ENCODE measurements around the gene ATP8A2.
"Not testable (repeated sequence)": the region's sequence is repeated elsewhere in the genome, so short reads cannot be mapped to it uniquely, and the experiment has no call there.

ATP8A2 gene

DNA sequence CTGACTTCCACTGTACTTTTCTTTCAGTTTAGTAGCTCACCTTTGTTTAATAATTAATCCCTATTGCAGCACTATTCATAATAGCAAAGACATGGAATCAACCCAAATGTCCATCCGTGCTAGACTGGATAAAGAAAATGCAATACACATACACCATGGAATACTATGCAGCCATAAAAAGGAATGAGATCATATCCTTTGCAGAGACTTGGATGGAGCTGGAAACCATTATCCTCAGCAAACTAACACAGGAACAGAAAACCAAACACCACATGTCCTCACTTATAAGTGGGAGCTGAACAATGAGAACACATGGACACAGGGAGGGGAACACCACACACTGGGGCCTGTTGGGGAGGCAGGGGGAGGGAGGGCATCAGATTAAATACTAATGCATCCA, 402.3 kb downstream of the ATP8A2 start:
- DNase-seq, result not testable (repeated sequence)

GRCh38 chr13:25775275-25775674, 403.5 kb downstream of the ATP8A2 start:
- DNase-seq, result no peak

DNA sequence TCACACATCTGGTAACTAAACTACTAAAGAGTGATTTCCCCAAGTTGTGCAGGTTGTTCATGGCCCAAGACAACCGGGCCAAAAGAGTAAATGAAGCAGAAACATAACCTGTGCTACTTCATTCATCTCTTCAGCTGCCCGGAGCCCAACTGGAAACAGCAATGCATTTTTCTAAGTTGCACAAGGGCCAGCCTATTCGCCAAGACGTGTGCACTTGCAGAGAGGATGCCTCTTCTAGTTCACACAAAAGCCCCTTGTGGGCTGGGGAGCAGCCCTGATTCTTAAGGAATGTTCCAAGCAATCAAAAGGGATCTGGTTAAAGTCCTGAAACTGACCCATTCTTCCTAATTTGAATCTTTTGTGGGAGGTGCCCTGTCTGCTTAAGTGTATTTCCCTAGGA, 404.2 kb downstream of the ATP8A2 start:
- no peak for DNase-seq

DNA sequence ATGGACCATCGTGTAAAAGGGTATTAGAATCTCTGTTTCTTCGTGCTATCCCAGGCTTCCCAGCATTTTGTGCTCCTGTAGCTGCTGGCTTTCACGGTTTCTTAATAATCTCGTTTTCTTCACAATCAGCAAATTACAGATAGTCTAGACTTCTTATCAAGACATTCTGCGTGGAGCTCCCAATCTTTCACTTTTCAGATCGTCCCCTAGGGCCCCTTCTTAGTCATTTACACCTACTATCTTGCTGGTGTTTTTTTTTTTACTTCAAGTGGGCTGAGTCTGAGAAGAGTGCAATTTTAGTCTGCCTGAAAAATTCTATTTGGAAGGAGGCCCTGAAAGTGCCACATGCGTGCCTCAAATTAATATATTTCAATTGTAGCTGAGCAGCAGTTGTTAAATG, 404.9 kb downstream of the ATP8A2 start:
- no peak for DNase-seq

- no peak for DNase-seq
Observed at GRCh38 chr13:25777509-25777908, 405.7 kb downstream of the ATP8A2 start.

DNA sequence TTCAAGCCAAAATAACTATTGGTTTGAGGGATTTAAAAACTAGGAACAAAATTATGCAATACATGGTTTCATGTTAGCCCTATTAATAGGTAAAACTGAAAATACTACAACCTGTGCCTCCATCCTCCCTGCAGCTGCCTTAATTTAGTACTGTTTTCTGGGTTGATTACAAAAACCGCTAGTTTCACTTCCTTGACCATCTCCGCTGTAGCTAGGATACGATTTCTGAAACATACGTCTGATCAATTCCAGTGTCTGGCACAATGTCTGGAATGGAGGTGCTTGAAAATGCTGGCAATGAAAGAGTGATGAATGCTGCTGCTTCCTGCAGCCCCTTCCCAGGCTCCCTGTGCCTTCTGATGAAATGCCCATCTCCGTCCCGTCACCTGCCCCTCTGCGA, 406.6 kb downstream of the ATP8A2 start:
- DNase-seq, result no peak

- no peak for DNase-seq
Observed at GRCh38 chr13:25778808-25779305, 407.1 kb downstream of the ATP8A2 start.

GRCh38 chr13:25783076-25783475, 411.3 kb downstream of the ATP8A2 start:
- no peak for DNase-seq

DNA sequence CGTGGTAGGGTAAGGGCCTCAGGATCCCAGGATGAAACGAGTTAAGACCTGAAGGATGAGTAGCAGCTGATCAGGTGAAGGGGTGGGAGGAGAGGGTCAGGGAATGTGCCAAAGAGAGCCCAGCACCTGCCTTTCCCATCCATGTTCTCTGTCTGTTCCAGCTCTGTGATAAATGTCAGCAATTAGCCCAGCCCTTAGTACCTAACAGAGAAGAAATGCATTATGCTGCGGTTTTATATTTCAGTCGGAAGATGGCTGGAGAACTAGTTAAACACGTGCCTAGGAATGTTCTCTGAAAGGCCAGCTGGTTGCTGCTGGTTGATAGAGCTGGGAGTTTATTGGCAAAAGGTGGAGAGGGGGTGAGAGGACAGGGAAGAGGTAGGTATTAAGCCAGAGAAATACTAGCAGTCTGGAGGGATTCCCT, 411.8 kb downstream of the ATP8A2 start:
- DNase-seq, result no peak

- no peak for DNase-seq
Observed at GRCh38 chr13:25784119-25784518, 412.3 kb downstream of the ATP8A2 start.

DNA sequence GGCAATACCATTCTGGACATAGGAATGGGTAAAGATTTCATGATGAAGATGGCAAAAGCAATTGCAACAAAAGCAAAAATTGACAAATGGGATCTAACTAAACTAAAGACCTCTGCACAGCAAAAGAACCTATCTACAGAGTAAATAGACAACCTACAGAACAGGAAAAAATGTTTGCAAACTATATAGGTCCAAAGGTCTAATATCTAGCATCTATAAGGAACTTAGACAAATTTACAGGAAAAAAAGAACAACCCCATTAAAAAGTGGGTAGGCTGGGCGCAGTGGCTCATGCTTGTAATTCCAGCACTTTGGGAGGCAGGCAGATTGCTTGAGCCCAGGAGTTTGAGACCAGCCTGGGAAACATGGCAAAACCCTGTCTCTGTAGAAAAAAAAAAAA, 418.4 kb downstream of the ATP8A2 start:
- DNase-seq, result not testable (repeated sequence)

GRCh38 chr13:25795277-25795676, 423.5 kb downstream of the ATP8A2 start:
- no peak for DNase-seq

DNA sequence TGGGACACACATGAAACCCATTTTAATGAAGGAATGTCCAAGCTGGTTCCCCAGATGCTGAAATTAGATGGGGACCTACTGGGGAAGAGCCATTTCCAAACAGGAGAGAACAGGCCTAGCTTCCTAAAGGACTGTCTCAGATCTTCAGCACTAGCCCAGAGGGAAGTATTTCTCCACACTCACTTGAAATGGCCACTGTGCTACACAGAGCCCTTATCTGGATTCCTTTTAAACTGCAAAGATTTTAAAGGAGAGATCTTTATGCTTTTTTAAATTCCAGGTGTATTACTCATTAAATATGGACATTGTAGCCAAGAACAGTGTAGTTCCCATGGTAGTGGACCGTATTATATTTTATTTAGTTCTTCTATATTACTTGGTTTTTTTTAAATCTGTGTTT, 424.7 kb downstream of the ATP8A2 start:
- no peak for DNase-seq

DNA sequence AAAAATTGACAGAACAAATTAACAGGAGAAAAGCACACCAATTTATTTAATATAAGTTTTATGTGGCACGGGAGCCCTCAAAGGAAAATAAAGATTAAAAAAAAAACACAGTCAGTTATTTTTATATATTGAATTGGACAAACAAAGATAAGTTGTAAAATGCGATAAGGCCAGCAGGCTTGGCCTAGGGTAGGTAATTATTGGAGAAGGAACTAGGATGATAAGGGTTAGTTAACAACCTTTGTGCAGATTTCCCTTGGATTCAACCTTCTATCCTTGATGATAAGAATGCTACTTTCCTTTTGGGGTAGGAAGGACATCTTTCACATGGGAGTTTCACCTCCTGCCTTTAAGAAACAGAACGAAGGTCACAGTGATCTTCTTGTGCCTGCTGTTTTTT, 427.2 kb downstream of the ATP8A2 start:
- DNase-seq, result no peak

GRCh38 chr13:25800523-25800922, 428.7 kb downstream of the ATP8A2 start:
- DNase-seq, result no peak

DNA sequence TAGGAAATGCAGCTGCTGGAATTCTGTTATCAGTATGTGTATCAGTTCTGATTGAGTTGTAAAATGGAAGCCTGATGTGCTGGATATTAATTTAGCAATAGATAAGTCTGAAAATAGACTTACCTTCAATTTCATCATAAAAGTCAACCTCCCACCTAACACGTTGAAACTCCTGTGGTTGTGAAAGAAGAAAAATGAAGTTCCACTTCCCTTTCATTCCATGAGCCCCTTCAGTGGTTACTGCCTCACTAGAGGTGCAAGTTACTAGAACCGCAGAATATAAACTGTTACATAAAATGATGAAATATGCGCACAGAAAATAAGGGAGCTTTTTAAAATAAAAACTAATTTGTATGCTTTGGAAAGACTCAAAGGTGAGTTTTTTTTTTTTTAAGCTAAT, 430.8 kb downstream of the ATP8A2 start:
- DNase-seq, result peak in 1 of 2 experiments; percentile 1

DNA sequence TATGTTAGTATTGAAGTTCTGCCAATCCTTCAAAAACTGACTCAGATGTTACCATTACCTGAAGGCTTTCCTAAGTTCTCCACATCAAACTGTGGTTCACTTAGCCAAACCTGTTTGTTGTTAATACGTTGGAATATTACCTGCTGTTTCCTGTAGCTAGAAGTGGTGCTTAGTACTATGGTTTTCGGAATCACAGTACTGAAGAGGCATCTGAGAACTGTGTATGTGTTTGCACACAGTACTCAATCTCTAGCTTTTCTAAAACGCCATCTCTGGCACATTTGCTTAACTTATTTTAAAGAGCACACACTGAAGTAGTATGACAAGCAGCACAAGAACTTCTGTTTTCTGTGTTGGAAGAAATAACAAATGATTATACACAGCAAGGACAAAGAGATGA, 431.9 kb downstream of the ATP8A2 start:
- DNase-seq, result no peak

DNA sequence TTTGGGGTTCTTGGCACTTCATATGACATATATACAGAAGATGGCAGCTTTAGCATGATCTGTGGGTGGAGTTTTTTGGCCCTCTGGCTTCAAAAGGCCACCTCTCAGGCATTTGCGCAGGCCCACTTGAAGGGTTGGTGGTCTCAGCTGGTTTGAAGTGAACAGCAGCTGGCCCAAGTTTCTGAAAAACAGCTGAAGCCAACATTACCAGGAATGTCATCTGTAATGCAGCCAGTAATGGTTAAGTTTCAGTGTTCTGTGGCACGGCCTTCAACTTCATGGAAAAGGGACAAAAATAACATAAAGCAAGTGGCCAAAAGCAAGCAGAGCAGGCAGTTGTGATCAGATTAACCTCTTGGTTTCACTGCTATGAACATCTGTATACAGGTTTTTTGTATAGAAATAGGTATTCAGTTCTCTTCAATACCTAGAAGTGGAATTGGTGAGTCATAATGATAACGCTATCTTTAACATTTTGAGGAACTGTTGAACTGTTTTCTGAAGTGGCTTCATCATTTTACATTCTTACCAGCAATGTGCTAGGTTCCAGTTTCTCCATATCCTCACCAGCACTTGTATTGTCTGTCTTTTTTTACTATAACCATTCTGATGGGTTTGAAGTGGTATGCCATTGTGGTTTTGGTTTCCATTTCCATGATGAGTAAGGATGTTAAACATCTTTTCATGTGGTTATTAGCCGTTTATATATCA, 434.6 kb downstream of the ATP8A2 start:
- no peak for DNase-seq

DNA sequence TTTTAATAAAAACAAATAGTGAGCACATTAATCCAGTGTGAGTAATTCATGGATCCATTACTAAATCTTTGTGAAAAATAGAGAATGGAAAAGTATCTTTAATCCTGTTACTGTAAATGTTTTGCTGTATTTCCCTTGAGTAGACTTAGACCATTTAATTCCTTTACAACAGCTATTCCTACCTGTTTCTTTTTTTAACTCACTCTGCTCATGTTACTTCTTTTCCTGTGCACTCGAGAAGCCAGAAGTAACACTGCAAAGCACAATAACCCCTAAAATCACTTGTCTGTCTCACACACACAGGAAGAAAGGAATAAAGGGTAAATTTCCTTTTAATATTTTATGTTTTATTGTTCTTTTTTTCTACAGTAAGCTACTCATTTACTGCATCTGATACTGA, 435.8 kb downstream of the ATP8A2 start:
- no peak for DNase-seq

GRCh38 chr13:25811506-25811905, 439.7 kb downstream of the ATP8A2 start:
- no peak for DNase-seq

DNA sequence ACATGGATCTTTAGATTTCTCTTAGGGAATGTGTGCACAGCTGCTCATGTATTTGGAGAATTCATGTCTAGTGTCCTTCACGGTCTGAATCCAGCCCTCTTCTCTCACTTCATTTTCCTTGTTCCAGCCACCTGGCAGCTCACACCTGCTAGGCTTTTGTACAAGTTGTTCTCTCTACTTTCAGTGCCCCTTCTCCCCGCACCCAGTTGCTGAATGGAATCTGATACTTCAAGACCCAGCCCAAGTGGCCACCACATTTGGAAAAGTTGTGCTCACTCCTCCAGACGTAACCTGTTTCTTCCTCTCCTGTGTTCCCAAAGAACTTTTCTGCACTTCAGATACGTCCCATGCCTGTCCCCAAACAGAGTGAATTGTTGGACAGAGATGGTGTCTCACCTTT, 444.5 kb downstream of the ATP8A2 start:
- no peak for DNase-seq

DNA sequence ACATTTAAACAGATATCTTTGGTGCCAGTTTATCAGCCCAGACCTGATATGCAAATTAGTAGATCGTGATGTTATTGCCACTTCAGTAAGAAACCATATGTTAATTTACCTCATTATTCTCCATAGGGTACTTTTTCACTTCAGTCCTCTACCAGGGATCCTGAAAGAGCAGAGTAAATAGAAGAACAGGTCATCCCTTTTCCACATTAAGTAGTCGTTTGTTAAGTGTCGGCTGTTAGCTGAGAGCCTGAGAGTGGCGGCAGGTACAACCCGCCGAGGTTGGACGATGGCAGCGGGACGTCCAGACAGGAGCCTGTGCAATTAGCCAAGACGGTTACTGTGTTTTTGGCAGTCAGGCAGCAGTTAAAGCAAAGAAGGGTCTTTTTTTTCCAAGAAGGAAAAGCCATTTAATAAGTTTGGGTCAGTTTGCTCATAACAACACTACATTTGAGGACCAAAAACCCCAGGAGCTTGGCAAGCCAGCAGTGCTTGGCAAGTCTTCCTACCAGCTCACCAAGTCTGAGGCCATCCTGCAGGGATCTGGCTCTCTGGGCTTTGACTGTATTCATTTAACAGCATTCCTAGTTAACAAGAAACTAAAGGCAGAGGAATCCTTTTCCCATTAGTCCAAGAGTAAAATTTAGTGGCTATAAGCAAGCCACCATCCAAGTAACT, 448.2 kb downstream of the ATP8A2 start:
- no peak for DNase-seq

- no peak for DNase-seq
Observed at GRCh38 chr13:25821776-25822175, 450.0 kb downstream of the ATP8A2 start.

DNA sequence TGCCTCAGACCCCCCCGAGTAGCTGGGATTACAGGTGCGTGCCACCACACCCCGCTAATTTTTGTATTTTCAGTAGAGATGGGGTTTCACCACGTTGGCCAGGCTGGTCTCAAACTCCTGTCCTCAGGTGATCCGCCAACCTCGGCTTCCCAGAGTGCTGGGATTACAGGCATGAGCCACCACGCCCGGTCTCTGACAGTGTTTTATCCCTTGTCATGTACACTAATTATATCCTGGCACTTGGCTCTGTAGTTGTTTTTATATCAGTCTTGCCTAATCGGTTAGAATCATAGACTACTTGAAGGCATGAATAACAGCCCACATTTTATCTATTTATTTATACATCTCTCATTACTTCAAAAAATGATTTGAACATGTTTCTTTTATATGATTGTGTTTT, 455.4 kb downstream of the ATP8A2 start:
- not testable (repeated sequence) for DNase-seq
